GM23248 (cell line): Measurements from ENCODE around the gene CEBPZOS. TPM values are rescaled to one million over a fixed set of nuclear protein-coding genes. Genes with fewer than 3 reads are reported as not detected.

ENCODE experiments used
- DNase-seq: peaks from one replicate; pipeline ENCODE4 v3.0.0-alpha.2; 2015
- H2AFZ ChIP-seq: fragments of 200-600 bp; sonication (generic); 2 replicates; pipeline ENCODE4 v1.6.1; 2016; ENCODE audit warnings: antibody characterized with exemption
- H3F3A ChIP-seq: fragments of 200-600 bp; sonication (generic); 2 replicates; pipeline ENCODE4 v1.6.1; 2016; ENCODE audit warnings: mild to moderate bottlenecking, antibody characterized with exemption, mixed run types; ENCODE audit not compliant: insufficient read depth
- H3K27ac ChIP-seq: fragments of 200-600 bp; sonication (generic); 2 replicates; pipeline ENCODE4 v1.5.1; 2016; ENCODE audit warnings: mild to moderate bottlenecking
- H3K27me3 ChIP-seq: fragments of 200-600 bp; sonication (generic); replicated peaks from 2 replicates; pipeline ENCODE4 v1.6.1; 2016; ENCODE audit warnings: mild to moderate bottlenecking; ENCODE audit not compliant: insufficient read depth
- H3K36me3 ChIP-seq: fragments of 200-600 bp; sonication (generic); 2 replicates; pipeline ENCODE4 v1.6.1; 2016; ENCODE audit warnings: low read depth, mild to moderate bottlenecking
- H3K4me1 ChIP-seq: fragments of 200-600 bp; sonication (generic); 2 replicates; pipeline ENCODE4 v1.6.1; 2016; ENCODE audit warnings: mild to moderate bottlenecking; ENCODE audit not compliant: insufficient read depth
- H3K4me2 ChIP-seq: fragments of 200-600 bp; sonication (generic); one replicate; pipeline ENCODE4 v1.6.1; 2016; ENCODE audit warnings: mild to moderate bottlenecking; ENCODE audit not compliant: unreplicated experiment
- H3K4me3 ChIP-seq: fragments of 200-600 bp; sonication (generic); 2 replicates; pipeline ENCODE4 v1.5.1; 2016; ENCODE audit warnings: mild to moderate bottlenecking
- H3K79me2 ChIP-seq: fragments of 200-600 bp; sonication (generic); 2 replicates; pipeline ENCODE4 v1.6.1; 2016; ENCODE audit warnings: mild to moderate bottlenecking; ENCODE audit not compliant: insufficient read depth
- H3K9ac ChIP-seq: fragments of 200-600 bp; sonication (generic); 2 replicates; pipeline ENCODE4 v1.6.1; 2016; ENCODE audit warnings: mild to moderate bottlenecking
- H3K9me2 ChIP-seq: fragments of 200-600 bp; sonication (generic); 2 replicates; pipeline ENCODE4 v1.6.1; 2016; ENCODE audit warnings: mixed run types, mild to moderate bottlenecking, moderate library complexity; ENCODE audit not compliant: insufficient read depth
- H3K9me3 ChIP-seq: fragments of 200-600 bp; sonication (generic); one replicate; pipeline ENCODE4 v1.6.1; 2017; ENCODE audit warnings: low read depth
- H4K20me1 ChIP-seq: fragments of 200-600 bp; sonication (generic); 2 replicates; pipeline ENCODE4 v1.6.0; 2016; ENCODE audit not compliant: insufficient read depth
- EZH2 ChIP-seq: fragments of 200-600 bp; sonication (generic); IDR thresholded peaks from 2 replicates; pipeline ENCODE4 v1.6.1; 2018; ENCODE audit warnings: antibody characterized with exemption, mild to moderate bottlenecking; ENCODE audit not compliant: insufficient read depth, poor library complexity, severe bottlenecking
- EZH2phosphoT487 ChIP-seq: fragments of 200-600 bp; sonication (generic); IDR thresholded peaks from 2 replicates; pipeline ENCODE4 v1.6.1; 2018; ENCODE audit warnings: antibody characterized with exemption, moderate library complexity, mild to moderate bottlenecking, low read depth; ENCODE audit not compliant: insufficient read depth
- WGBS, 2 experiments: methylation state at CpG; one replicate each; pipeline ENCODE4 v1.1.6; 2015 to 2017; ENCODE audit warnings: low lambda C conversion rate in 2 of 2, low coverage in 1 of 2; ENCODE audit errors: missing lambda C conversion rate in 2 of 2; 5-methylcytosine and 5-hydroxymethylcytosine counted together
- in situ Hi-C: fragments of 300-500 bp; cut with MboI; formaldehyde crosslinking; loops from 2 replicates; pipeline ENCODE4 v1.15.0; 2020
- polyA plus RNA-seq: library from polyadenylated mRNA; unstranded; fragments of >200 nt; fragmentation: Nextera tagmentation; extraction: Ambion mirVana; gene quantifications from 2 replicates; pipeline ENCODE4 v1.2.1, GENCODE V29; 2016
- total RNA-seq: library from RNA; depleted of rRNA; stranded (reverse); fragments of >200 nt; shearing (Covaris generic); gene quantifications from 2 replicates; pipeline ENCODE4 v1.2.3, GENCODE V29; 2014

Gene CEBPZOS
- total and polyA plus RNA-seq, 2 experiments from 2014 or later, result 19.0 to 39.9 TPM

DNA sequence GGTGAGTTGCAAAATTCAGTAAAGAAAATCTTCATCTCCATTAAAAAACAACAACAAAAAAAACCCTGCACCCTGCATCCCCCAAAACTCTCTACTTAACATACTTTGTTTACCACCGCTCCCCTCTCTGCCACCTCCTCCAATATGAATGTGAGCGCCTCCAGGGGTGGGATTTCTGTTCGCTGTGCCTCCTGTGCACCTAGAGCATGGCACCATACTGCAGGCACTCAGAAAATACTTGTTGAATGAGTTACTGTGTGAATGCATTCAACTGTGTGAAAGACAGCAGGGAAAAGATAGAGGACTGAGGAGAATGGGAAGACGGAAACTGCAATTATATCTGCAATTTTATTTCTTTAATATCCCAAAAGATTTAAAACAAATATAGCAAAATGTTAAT, 30.6 kb downstream of the CEBPZOS start:
- H3K27me3 ChIP-seq, result no peaks in the 10 kb centered on the region

DNA sequence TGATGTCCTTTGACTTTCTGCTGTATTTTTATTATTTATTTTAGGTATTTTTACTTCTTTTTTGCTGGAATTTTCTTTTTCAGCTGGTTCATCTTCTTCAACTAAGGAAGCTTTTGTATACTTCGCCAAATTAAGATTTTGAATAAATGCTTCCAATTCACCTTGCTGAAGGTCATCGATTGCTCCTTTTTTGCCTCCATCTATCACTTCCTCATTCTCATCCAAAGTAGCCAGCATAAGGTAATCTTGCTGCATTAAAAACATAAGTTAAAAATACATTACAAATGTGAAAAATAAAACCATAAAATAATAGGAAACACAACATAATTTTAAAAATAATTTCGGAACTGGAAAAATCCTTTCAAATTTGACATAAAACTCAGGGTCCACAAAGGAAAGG, 32.5 kb downstream of the CEBPZOS start:
- H4K20me1 ChIP-seq, result no peaks in the 10 kb centered on the region
- no peak for TF ChIP-seq EZH2
- no peak for TF ChIP-seq EZH2phosphoT487
- H2AFZ ChIP-seq, result no peak overlapping the region
- H3K79me2 ChIP-seq, result peaks cover 89% of the 10 kb centered on the region
- H3K4me1 ChIP-seq, result peaks cover 21% of the 10 kb centered on the region
- H3K27ac ChIP-seq, result no peak overlapping the region
- in situ Hi-C loops, result no loop called here
- DNase-seq, result no peak
- WGBS, 2 experiments, result 97 to 99% methylated on average over 3 of the region's 3 CpGs
- H3K9me2 ChIP-seq, result no peaks in the 10 kb centered on the region
- no peaks in the 10 kb centered on the region for H3K27me3 ChIP-seq
- peaks cover 20% of the 10 kb centered on the region for H3K36me3 ChIP-seq
- H3K9ac ChIP-seq, result no peak overlapping the region
- no peaks in the 10 kb centered on the region for H3K9me3 ChIP-seq
- no peak overlapping the region for H3K4me3 ChIP-seq
- H3K4me2 ChIP-seq, result no peak overlapping the region
- H3F3A ChIP-seq, result peaks cover 10% of the 10 kb centered on the region

More for the DNA sequence above, 30.6 kb downstream of the CEBPZOS start:
- no peak overlapping the region for H3K4me3 ChIP-seq
- no peak overlapping the region for H3K4me2 ChIP-seq
- H3K9ac ChIP-seq, result no peak overlapping the region
- in situ Hi-C loops, result no loop called here
- no peaks in the 10 kb centered on the region for H3K9me2 ChIP-seq
- peaks cover 16% of the 10 kb centered on the region for H3K4me1 ChIP-seq
- WGBS, 2 experiments, result 99 to 100% methylated on average over 4 of the region's 4 CpGs
- peaks cover 5% of the 10 kb centered on the region; the same call in 1 of the 2 replicates for H4K20me1 ChIP-seq
- H3K9me3 ChIP-seq, result no peaks in the 10 kb centered on the region
- peaks cover 5% of the 10 kb centered on the region for H3F3A ChIP-seq
- no peak for TF ChIP-seq EZH2phosphoT487
- H3K27ac ChIP-seq, result no peak overlapping the region
- peaks cover 85% of the 10 kb centered on the region for H3K79me2 ChIP-seq
- H3K36me3 ChIP-seq, result peaks cover 30% of the 10 kb centered on the region
- no peak for DNase-seq
- H2AFZ ChIP-seq, result no peak overlapping the region

DNA sequence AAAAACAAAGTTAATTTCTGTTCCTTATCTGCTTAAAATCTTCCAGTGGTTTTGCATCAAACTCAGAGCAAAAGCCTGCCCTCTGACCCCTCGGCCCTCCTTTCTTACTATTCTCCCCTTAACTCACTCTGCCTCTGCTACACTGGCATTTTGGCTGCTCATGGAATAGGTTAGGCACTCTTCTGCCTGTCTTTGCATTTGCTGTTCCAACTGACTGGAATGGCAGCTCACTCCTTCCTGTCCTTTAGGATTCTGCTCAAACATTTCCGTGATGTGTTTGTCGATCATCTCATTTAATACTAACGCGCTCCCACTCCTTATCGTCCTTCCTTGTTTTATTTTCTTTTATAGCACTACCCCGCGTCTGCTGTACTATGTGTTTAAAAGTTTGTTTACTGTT, 34.3 kb downstream of the CEBPZOS start:
- no peaks in the 10 kb centered on the region for H3K9me2 ChIP-seq
- TF ChIP-seq EZH2phosphoT487 (no peak), EZH2 (no peak)
- peak overlapping the region; percentile 89 for H3K4me3 ChIP-seq
- H3K79me2 ChIP-seq, result peaks cover 93% of the 10 kb centered on the region
- peak overlapping the region; percentile 93 for H2AFZ ChIP-seq
- 1 to 2% methylated on average over 8 of the region's 8 CpGs for WGBS, 2 experiments
- H3K27me3 ChIP-seq, result no peaks in the 10 kb centered on the region
- H3F3A ChIP-seq, result peaks cover 10% of the 10 kb centered on the region
- in situ Hi-C loops, result no loop called here
- no peaks in the 10 kb centered on the region for H4K20me1 ChIP-seq
- no peaks in the 10 kb centered on the region for H3K9me3 ChIP-seq
- peaks cover 21% of the 10 kb centered on the region for H3K4me1 ChIP-seq
- peaks cover 20% of the 10 kb centered on the region for H3K36me3 ChIP-seq
- H3K4me2 ChIP-seq, result peak overlapping the region; percentile 95
- peak overlapping the region; percentile 97 for H3K27ac ChIP-seq
- H3K9ac ChIP-seq, result peak overlapping the region; percentile 97
- peak; percentile 44 for DNase-seq

DNA sequence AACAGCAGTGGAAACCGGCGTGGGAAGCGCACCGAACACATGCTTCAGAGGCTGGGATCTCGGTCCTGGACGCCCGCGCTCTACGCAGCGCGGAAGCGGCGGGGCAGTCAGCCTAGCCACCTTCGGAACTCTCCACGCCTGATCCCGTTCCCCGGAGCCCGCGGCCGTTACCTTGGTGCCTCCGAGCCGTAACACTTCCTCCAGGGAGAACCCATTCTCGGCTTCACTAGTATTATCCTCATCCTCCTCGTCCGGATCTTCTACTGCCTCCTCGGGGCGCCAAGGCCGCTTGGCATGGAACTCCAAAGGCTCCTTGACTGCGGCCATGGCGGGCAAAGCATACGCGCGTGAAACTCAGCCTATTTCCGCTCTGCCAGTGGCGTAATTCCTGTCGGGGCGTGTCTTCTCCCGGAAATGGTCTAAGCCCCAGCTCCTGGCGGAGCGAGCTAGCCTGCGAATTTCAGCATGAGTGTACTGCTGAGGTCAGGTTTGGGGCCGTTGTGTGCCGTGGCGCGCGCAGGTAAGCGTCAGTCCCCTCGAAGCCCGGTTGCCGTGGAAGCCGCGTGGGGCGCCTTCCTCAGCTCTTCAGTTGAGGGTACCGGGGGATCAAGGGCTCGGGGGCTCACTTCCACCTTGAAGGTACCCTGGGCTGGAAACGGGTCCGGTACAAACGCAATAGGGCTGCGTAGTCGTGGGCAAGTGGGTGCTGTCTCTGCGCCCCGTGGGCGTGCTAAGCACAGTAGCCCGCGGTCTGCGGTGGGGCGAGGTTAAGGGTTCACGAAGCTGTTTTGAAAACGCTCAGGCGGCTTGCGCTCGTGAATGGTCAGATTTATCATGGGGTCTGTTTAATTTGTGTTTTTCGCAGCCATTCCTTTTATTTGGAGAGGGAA, 35.2 kb downstream of the CEBPZOS start, which contains the start of the genes CEBPZ and NDUFAF7:
Gene CEBPZ, minus strand, starts transcription at position 356 of the 890 bp plus-strand sequence. Its CDS starts 29 bp downstream, at position 327.
Gene NDUFAF7, plus strand, starts transcription at position 418 of the 890 bp plus-strand sequence. Its CDS starts 48 bp downstream, at position 466.
- TF ChIP-seq EZH2 (no peak), EZH2phosphoT487 (no peak)
- peak within 1 kb of the TSS; percentile 97 for H3K9ac ChIP-seq
- no peaks in the 10 kb centered on the region for H3K9me2 ChIP-seq
- in situ Hi-C loops, result no loop called here
- peak within 1 kb of the TSS; percentile 93 for H2AFZ ChIP-seq
- H3K79me2 ChIP-seq, result peaks cover 95% of the 10 kb centered on the region
- peaks cover 24% of the 10 kb centered on the region for H3K36me3 ChIP-seq
- H3K4me3 ChIP-seq, result peak within 1 kb of the TSS; percentile 89
- peaks cover 21% of the 10 kb centered on the region for H3K4me1 ChIP-seq
- no peaks in the 10 kb centered on the region for H3K27me3 ChIP-seq
- peak within 1 kb of the TSS; percentile 97 for H3K27ac ChIP-seq
- peak; percentile 98 for DNase-seq
- no peaks in the 10 kb centered on the region for H3K9me3 ChIP-seq
- WGBS, 2 experiments, result 1% methylated on average over 67 to 73 of the region's 73 CpGs
- no peaks in the 10 kb centered on the region for H4K20me1 ChIP-seq
- H3K4me2 ChIP-seq, result peak within 1 kb of the TSS; percentile 95
- peaks cover 10% of the 10 kb centered on the region for H3F3A ChIP-seq
